RCC 7860 (cell line): ENCODE data around the gene HUWE1.
A peak's percentile ranks its signal among the peaks of the same experiment; 100 is the strongest.
"Not testable (repeated sequence)": the region's sequence is repeated elsewhere in the genome, so short reads cannot be mapped to it uniquely, and the experiment has no call there.

ENCODE experiments used
- DNase-seq: peaks from one replicate; pipeline ENCODE4 v3.0.0-alpha.2; 2015; ENCODE audit warnings: low spot score
- FAIRE-seq: peaks from 2 replicates; lab custom pipeline; 2012; peaks lifted over from hg19 to GRCh38; lab: Jason Lieb, UNC

The HUWE1 gene, protein sequence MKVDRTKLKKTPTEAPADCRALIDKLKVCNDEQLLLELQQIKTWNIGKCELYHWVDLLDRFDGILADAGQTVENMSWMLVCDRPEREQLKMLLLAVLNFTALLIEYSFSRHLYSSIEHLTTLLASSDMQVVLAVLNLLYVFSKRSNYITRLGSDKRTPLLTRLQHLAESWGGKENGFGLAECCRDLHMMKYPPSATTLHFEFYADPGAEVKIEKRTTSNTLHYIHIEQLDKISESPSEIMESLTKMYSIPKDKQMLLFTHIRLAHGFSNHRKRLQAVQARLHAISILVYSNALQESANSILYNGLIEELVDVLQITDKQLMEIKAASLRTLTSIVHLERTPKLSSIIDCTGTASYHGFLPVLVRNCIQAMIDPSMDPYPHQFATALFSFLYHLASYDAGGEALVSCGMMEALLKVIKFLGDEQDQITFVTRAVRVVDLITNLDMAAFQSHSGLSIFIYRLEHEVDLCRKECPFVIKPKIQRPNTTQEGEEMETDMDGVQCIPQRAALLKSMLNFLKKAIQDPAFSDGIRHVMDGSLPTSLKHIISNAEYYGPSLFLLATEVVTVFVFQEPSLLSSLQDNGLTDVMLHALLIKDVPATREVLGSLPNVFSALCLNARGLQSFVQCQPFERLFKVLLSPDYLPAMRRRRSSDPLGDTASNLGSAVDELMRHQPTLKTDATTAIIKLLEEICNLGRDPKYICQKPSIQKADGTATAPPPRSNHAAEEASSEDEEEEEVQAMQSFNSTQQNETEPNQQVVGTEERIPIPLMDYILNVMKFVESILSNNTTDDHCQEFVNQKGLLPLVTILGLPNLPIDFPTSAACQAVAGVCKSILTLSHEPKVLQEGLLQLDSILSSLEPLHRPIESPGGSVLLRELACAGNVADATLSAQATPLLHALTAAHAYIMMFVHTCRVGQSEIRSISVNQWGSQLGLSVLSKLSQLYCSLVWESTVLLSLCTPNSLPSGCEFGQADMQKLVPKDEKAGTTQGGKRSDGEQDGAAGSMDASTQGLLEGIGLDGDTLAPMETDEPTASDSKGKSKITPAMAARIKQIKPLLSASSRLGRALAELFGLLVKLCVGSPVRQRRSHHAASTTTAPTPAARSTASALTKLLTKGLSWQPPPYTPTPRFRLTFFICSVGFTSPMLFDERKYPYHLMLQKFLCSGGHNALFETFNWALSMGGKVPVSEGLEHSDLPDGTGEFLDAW (N-terminal part only)

DNA sequence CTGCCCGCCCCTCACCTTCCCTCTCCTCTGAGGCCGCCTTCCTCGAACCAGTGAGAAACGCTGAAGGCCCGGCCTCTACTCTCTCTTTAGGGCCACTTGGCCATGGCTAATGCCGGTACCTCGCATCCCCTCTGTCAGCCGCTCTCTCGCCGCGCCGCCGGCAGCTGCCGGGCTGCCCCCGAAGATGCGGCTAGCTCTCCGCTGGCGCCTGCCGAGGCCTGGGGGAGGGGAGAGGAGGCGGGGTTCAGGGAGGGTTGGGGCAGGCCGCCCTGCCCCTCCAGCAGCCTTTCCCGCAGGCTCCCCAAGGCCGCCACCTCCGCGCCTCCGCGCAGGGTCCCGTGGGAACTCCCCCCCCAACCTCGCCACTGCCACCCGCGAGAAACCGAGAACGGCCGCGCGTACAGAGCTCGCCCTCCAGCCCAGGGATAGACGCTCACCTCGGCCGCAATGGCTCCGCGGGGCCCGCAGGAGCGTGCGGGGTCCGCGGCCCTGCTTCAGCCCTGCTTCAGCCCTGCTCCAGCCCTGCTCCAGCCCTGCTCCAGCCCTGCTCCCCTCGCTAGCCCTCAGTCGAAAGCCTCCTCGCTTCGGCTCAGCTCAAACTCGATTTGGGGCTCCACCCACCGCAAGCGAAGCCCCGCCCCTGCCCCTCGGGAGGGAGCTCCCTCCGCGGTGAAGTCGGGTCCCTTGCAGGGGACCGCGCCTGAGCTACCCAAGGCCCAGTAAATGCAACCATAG lies at the start of gene HUWE1:
Gene HUWE1 (minus strand): TSS at position 569 of the 735 bp plus-strand sequence. CDS start 32,612 bp downstream, outside the sequence.
- no peak for FAIRE-seq
- peak; percentile 39 for DNase-seq

DNA sequence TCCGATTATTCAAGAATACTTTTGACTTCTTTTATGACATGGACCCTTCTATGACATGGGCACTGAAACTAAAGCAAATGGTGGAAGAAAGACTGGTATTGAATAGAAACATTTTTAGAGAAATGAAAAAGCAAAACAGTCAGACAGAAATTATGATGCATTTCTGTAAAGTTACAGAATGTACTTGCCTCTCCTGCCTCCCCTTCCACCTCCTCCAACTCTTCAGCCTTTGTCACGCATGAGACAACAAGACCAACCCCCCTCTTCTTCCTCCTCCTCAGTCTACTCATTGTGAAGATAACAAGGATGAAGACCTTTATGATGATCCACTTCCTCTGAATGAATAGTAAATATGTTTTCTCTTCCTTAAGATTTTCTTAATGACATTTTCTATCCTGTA lies 46.3 kb upstream of the HUWE1 start:
- FAIRE-seq (no peak), DNase-seq (no peak)

DNA sequence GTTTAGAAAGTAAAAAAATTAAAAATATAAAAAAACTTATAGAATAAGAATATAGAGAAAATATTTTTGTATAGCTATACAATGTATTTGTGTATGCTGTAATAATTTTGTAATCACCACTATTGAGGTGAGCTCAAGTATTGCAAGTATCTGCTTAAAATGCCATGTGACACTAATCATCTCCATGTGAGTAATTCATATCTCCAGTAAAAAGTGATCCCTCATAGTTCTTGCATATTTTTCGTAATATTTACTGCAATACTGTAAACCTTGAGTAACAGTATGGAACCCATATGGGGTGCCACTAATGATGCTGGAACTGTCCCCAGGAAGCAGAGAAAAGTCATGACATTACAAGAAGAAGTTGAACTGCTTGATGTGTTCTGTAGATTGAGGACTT lies 43.2 kb upstream of the HUWE1 start:
- no peak for FAIRE-seq

DNA sequence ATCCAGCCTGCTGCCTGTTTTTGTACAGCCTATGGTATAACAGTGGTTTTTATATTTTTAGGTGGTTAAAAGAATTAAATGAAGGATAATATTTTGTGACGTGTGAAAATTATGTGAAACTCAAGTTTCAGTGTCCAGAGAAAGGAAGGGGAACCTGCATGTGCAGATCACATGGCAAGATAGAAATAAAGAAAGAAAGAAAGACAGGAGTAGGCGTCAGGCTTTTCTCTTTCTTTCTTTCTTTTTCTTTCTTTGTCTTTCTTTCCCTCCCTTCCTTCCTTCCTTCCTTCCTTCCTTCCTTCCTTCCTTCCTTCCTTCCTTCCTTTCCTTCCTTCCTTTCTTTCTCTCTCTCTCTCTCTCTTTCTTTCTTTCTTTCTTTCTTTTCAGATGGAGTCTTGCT lies 42.0 kb upstream of the HUWE1 start:
- FAIRE-seq (no peak), DNase-seq (no peak)

More for the DNA sequence above, 43.2 kb upstream of the HUWE1 start:
- no peak for DNase-seq

DNA sequence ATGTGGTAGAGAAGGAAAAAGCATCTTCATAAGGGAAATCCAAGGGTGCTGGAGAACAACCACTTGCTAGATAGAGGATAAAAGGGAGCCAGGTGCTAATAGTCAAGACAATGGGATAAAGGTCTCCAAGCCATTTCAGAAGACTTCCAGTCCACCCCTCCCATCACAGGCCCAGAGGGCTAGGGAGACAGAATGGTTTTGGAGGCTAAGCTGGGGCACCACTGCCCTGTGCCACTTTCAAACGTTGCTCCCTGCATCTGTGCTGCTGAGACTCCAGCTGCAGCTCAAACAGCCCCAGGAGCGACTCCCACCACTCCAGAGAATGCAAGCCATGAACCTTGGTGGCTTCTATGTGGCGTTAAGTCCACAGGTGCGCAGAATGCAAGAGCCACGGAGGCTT lies 38.4 kb upstream of the HUWE1 start:
- DNase-seq (no peak), FAIRE-seq (no peak)

DNA sequence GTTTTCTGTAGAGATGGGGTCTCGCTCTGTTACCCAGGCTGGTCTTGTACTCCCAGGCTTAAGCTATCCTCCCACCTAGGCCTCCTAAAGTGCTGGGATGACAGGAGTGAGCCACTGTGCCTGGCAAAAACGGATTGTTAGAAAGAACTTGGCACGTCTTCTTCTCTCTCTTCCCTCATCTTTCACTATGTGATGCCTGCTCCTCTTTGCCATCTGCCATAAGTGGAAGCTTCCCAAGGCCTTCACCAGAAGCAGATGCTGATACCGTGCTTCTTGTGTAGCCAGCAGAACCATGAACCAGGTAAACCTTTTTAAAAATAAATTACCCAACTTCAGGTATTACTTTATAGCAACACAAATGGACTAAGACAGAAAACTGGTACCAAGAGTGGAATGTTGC lies 36.9 kb upstream of the HUWE1 start:
- FAIRE-seq, result no peak
- no peak for DNase-seq

DNA sequence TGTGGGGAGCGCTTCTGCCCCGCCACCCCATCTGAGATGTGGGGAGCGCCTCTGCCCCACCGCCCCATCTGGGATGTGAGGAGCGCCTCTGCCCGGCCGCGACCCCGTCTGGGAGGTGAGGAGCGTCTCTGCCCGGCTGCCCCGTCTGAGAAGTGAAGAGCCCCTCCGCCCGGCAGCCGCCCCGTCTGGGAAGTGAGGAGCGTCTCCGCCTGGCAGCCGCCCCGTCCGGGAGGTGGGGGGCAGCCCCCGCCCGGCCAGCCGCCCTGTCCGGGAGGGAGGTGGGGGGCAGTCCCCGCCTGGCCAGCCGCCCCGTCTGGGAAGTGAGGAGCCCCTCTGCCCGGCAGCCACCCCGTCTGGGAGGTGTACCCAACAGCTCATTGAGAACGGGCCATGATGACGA lies 35.1 kb upstream of the HUWE1 start:
- not testable (repeated sequence) for DNase-seq, FAIRE-seq

DNA sequence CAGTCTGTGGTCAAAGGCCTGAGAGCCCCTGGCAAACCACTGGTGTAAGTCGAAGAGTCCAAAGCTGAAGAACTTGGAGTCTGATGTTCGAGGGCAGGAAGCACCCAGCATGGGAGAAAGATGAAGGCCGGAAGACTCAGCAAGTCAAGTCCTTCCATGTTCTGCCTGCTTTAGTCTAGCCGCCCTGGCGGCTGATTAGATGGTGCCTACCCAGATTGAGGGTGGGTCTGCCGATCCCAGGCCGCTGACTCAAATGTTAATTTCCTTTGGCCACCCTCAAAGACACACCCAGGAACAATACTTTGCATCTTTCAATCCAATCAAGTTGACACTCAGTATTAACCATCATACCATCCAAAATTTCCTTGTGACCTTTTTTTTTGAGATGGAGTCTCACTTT lies 33.1 kb upstream of the HUWE1 start:
- FAIRE-seq, result not testable (repeated sequence)

DNA sequence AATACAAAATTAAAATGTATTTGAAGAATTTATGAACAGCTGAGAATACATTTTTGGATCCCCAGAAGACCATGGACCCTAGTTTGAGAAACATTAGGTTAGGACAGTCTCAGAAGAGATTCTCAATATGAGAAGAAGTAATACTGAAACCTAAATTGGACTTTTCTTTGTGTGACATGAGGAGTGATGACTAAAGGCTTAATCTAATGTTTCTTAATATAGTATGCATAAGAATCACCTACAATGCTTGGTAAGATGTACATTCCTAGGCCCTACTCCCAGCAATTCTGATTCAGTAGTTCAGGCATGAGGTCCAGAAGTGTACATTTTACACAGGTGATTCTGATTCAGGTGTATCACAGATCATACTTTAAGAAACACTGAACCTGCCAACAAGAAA lies 31.6 kb upstream of the HUWE1 start:
- DNase-seq, result no peak
- no peak for FAIRE-seq

More for the DNA sequence above, 33.1 kb upstream of the HUWE1 start:
- not testable (repeated sequence) for DNase-seq

DNA sequence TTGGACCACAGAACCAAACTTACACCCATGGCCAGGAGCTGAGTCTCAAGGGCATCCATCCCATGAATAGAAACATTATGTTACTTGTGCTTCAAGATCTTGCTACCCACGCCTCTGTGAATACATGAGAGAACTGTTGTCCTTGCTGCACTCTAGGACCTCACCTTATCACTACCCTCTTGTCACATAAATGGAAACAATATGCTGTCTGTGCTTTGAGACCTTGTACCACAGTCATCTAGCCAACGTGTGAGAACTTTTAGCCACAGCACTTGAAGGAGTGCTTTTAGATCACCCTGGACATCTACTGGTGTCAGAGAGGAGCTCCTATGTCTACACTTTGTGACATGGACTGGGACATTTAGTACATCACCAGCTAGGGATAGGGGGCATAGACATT lies 30.7 kb upstream of the HUWE1 start:
- no peak for DNase-seq
- FAIRE-seq, result no peak

DNA sequence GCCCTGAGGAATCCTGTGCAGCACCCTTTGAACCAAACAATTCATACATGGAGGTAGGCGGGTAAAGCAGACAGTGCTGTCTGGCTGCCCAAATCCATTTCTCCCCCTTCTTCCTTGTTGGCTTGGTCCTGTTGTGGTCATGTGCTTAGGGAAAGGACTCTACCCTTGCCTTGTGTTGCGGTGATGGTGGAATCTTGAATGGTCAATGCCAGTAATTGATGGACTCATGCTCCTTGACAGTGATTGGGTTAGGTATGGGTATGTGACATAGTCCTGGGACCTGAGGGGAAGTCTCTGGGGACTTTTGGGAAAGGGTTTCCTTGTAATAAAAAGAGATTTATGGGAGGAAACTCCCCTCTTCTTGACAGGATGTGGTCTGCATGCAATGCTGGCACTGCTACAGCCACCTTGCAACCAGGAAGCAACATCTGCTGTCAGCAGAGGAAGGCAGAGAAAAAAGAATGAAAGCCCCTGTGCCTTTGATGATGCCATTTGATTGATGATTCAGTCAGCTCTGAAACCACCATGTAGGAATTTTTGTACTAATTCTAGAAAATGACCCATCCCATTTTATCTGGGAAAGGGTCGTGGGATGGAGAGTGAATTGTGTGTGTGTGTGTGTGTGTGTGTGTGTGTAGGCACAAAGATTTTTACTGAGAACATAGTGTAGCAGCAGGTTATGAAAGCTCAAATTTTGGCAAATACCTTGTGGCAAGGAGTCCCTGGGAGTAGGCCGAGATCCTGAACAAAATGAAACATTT lies 30.0 kb upstream of the HUWE1 start:
- FAIRE-seq (no peak), DNase-seq (peak; percentile 57)

DNA sequence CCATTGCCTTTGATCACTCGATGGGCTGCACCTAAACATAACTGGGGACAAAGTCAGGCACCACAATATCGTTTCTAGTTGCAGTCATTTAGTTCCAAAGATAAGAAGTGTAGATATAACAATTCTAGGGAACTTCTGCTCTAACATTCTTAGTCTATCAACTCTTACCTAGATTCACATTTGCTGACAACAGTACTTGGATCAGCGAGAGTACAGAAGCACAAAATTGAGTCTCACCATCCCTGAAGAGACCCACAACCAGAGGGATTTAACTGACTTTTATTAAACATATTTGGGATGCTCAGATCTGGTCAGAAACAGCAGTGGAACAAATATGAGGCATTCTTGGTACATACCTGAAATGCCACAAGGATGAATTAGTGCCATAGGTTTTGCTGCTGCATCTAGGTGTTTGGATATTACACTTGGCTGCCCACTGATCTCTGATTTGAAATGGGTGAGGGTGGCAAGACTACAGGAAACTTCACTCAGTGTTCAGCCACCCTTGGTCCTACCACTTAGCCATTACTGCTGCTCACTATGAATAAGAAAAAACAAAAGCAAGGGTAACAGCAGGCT lies 28.9 kb upstream of the HUWE1 start:
- peak; percentile 47 for DNase-seq
- no peak for FAIRE-seq

DNA sequence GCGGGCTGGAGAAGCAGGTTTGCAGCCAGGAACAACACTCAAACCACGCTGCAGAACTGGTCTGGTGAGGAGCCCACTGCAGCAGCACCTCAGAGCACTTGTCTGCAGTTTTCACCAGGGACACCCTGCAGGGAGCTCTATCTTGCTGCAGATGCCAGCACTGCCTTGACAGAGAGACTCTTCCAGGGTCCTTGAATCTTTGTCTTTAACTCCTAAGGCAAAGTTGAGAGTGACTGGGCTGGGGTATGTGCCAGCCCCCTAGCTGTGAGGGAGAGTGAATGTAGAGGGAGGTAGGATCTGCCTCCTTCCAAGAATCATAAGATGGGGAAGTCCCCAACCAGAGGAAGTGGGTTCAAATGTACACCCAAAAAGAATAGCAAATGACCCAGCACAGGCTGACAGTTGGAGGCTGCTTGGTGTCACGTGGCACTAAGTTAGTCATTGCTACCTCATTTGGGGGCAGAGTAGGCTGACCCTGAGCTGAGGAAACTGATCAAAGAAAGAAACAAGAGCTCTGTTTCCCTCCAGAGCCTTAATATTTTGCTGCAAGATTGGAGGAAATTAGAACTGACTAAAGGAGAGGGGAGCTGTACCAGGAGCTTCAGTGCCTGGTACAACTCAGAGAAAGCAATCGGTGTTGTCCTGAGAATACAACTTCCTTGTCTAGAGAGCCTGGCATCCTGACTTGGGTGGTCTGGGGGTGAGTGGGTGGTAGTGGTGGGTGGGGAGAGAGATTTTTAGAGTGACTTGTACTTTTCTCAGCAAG lies 28.2 kb upstream of the HUWE1 start:
- DNase-seq (peak; percentile 65), FAIRE-seq (no peak)

DNA sequence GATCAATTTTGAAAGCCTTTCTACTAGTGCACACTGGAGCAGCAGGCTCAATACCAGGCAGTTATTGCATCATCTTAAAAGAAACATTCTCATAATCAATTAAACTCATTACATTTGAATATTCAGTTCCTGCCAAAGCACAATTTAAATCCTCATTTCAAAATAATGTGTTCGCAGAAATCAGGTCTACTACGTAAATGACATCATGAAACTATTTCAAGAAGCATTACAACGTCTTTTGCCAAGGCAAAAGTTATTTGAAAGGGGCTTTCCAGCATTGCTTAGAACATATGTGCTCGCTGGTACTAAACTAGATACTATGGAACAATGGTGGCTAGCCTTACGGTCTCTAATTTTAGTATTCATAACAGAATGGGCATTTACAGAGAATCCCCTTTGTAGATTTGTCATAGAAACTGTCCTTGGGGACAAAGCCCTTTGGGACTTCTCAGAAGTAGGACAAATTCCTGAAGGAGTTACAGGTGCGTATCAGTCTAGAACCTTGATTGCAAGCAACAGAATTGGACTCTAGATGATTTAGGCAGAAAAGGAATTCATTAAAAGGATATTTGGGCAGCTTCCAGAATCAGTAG lies 27.6 kb upstream of the HUWE1 start:
- DNase-seq (no peak), FAIRE-seq (no peak)

DNA sequence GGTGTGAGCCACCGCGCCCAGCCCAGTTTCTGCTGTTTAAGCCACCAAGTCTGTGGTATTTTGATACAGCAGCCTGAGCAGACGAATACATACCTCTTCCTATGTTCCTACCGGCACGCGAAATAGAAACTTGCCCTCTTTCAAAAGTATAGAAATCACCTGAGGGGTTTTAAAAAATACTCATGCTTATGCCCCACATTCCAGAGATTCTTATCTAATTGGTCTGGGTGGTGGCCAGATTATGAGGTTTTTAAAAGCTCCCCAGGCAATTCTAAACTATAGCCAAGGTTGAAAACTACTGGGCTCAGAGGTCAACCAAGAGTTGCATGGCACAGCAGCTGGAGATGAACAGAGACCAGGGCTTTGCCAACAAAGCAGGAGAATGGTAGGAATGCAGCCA lies 24.9 kb upstream of the HUWE1 start:
- DNase-seq (no peak), FAIRE-seq (no peak)

DNA sequence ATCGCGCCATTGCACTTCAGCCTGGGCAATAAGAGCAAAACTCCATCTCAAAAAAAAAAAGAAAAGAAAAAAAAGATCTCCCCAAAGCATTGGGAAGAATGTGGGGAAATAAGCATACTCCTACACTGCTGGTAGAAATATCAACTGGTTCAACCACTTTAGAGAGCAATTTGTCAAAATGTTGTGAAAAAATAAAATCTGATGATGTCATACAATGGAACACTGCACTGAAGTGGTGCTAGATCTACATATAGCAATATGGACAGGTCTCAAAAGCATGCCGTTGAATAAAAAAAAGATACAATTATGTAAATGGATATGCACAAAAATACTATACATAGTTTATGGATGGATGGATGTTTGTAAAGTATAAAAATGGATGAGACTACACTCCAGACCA lies 18.3 kb upstream of the HUWE1 start:
- FAIRE-seq, result no peak
- no peak for DNase-seq

DNA sequence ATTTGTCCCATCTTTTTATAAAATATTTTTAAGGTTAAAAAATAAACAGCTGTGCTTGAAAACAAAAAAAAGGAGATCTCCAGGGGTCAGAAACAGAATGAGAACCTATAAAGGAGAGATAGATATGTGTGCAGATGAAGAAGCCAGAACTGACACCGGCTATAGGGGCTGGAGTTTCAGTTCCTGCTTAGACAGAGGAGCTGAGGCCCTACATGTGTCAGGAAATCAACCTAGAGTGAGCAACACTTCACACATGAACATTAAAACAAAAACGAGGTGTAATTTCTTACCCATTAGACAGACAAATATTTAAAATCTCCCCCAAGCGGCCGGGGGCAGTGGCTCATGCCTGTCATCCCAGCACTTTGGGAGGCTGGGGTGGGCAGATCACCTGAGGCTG lies 17.8 kb upstream of the HUWE1 start:
- no peak for DNase-seq
- FAIRE-seq, result no peak

DNA sequence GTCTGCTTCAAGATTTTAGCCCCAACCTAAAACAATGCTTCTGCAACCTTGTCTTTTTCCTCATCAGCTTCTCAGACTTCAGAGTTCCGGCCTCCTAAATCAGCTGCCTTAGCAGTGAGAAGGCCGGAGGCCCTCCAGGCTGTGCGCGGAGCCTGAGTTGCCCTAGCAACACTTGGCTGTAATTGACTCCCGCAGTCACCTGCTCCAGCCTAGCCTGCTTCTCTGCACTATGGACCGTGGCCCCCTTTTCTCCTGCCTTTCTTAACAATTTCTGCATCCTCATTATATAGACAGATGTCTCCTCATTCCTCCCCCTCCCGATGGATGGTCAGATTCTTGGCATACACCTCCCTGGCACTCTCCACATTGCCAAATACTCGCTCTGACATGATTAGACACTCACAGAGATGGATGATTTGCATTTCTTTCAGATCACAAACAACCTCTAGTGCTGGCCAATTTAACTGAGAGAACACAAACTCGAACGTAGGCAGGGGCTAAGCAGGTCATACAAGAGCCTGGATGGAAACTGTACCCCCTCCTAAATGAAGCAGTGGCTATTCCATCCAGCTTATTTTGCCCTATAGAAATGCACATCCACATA lies 9.5 kb upstream of the HUWE1 start:
- FAIRE-seq (no peak), DNase-seq (no peak)
